ENCODE data around the gene GNB5. TPM values are rescaled to one million over a fixed set of nuclear protein-coding genes. Genes with fewer than 3 reads are reported as not detected.

Gene GNB5
- total RNA-seq, 1 donor from 2014 or later, result 25.6 TPM

DNA sequence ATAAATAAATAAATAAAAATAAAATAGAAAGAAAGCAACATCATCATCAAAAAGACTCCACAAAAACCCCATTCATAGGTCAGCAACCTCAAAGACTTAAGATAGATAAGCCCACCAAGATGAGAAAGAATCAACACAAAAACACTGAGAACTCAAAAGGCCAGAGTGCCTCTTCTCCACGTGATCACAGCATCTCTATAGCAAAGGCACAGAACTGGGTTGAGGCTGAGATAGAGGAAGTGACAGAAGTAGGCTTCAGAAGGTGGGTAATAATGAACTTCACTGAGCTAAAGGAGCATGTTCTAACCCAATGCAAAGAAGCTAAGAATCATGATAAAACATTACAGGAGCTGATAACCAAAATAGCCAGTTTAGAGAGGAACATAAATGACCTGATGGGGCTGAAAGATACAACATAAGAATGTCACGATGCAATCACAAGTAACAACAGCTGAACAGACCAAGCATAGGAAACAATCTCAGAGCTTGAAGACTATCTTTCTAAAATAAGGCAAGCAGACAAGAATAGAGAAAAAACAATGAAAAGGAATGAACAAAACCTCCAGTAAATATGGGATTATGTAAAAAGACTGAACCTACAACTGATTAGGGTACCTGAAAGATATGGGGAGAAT lies 26.4 kb downstream of the GNB5 start:
- no peak overlapping the region for H2AFZ ChIP-seq (ENCODE audit: low read depth, low read length)
- H4K20me1 ChIP-seq (ENCODE audit: insufficient read depth, low read length), result peaks cover 3% of the 10 kb centered on the region
- H3K79me2 ChIP-seq (ENCODE audit: insufficient read depth, low read length), result no peaks in the 10 kb centered on the region
- H3K4me3 ChIP-seq (ENCODE audit: insufficient read depth, low read depth, low read length), result no peak overlapping the region
- H3K4me1 Mint-ChIP-seq (ENCODE audit: low read depth, unreplicated experiment), result peaks cover 19% of the 10 kb centered on the region
- DNase-seq (ENCODE audit: low read depth) (no peak), FAIRE-seq (no peak)
- H3K9me3 Mint-ChIP-seq (ENCODE audit: unreplicated experiment), result no peaks in the 10 kb centered on the region
- H3K27me3 ChIP-seq (ENCODE audit: insufficient read depth, low read length), result no peaks in the 10 kb centered on the region
- H3K4me1 ChIP-seq (ENCODE audit: insufficient read depth, low read length), result peaks cover 7% of the 10 kb centered on the region
- peak overlapping the region; percentile 12 for H3K27ac Mint-ChIP-seq (ENCODE audit: unreplicated experiment)
- H3K9me3 ChIP-seq (ENCODE audit: insufficient read depth, low read depth, low read length), result no peaks in the 10 kb centered on the region
- H3K27ac ChIP-seq (ENCODE audit: low read depth, low read length), result no peak overlapping the region
- no peak overlapping the region for H3K4me3 Mint-ChIP-seq (ENCODE audit: unreplicated experiment)
- H3K4me2 ChIP-seq (ENCODE audit: low read length), result no peak overlapping the region
- no peaks in the 10 kb centered on the region for H3K36me3 ChIP-seq (ENCODE audit: insufficient read depth, low read length)
- no peak for TF ChIP-seq EZH2 (IDR thresholded peaks at IDR 0.05; ENCODE audit: insufficient read depth, low read length)
- TF ChIP-seq, protein P1, sequence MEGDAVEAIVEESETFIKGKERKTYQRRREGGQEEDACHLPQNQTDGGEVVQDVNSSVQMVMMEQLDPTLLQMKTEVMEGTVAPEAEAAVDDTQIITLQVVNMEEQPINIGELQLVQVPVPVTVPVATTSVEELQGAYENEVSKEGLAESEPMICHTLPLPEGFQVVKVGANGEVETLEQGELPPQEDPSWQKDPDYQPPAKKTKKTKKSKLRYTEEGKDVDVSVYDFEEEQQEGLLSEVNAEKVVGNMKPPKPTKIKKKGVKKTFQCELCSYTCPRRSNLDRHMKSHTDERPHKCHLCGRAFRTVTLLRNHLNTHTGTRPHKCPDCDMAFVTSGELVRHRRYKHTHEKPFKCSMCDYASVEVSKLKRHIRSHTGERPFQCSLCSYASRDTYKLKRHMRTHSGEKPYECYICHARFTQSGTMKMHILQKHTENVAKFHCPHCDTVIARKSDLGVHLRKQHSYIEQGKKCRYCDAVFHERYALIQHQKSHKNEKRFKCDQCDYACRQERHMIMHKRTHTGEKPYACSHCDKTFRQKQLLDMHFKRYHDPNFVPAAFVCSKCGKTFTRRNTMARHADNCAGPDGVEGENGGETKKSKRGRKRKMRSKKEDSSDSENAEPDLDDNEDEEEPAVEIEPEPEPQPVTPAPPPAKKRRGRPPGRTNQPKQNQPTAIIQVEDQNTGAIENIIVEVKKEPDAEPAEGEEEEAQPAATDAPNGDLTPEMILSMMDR (IDR thresholded peaks at IDR 0.05; ENCODE audit: insufficient read depth, low read depth, low read length), result no peak
- no peak overlapping the region for H3K9ac ChIP-seq (ENCODE audit: low read length)
- H3K36me3 Mint-ChIP-seq (ENCODE audit: low read depth, unreplicated experiment), result peaks cover 10% of the 10 kb centered on the region
- H3K27me3 Mint-ChIP-seq (ENCODE audit: low read depth, unreplicated experiment), result no peaks in the 10 kb centered on the region

DNA sequence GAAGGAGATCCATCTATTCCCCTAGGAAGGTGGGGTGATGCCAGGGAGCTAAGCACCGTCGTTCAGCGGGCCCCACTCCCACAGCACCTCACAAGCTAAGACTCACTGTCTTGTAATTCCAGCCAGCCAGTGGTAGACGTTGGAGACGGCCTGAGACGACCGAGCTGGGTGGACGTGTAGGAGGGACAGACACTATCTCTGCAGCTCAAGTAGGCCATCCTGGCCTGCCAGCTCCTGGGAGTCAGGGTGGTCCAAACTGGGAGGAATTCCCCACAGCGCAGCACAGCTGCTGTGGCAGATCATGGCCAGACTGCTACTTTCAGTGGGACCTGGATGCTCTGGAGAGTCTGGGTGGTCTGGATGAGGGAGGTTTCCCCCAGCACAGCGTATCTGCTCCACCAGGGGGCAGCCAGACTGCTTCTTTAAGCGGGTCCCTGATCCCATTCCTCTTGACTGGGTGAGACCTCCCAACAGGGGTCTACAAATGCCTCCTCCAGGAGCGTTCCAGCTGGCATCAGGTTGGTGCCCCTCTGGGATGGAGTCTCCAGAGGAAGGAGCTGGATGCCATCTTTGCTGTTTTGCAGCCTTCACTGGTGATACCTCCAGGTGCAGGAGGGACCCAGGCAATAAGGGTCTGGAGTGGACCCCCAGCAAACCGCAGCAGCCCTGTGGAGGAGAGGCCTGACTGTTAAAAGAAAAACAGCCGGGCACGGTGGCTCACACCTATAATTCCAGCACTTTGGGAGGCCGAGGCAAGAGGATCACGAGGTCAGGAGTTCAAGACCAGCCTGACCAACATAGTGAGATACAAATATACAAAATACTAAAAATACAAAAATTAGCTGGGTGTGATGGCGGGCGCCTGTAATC lies 27.6 kb downstream of the GNB5 start:
- Mint-ChIP-seq H3K27me3 (ENCODE audit: low read depth, unreplicated experiment) (no peaks in the 10 kb centered on the region), H3K4me1 (ENCODE audit: low read depth, unreplicated experiment) (peaks cover 19% of the 10 kb centered on the region), H3K27ac (ENCODE audit: unreplicated experiment) (no peak overlapping the region), H3K9me3 (ENCODE audit: unreplicated experiment) (no peaks in the 10 kb centered on the region), H3K36me3 (ENCODE audit: low read depth, unreplicated experiment) (peaks cover 12% of the 10 kb centered on the region), H3K4me3 (ENCODE audit: unreplicated experiment) (peak overlapping the region; percentile 52)
- H3K79me2 ChIP-seq (ENCODE audit: insufficient read depth, low read length), result no peaks in the 10 kb centered on the region
- H3K4me2 ChIP-seq (ENCODE audit: low read length), result no peak overlapping the region
- H3K4me3 ChIP-seq (ENCODE audit: insufficient read depth, low read depth, low read length), result no peak overlapping the region
- peaks cover 3% of the 10 kb centered on the region for H4K20me1 ChIP-seq (ENCODE audit: insufficient read depth, low read length)
- peaks cover 7% of the 10 kb centered on the region for H3K4me1 ChIP-seq (ENCODE audit: insufficient read depth, low read length)
- H3K9me3 ChIP-seq (ENCODE audit: insufficient read depth, low read depth, low read length), result no peaks in the 10 kb centered on the region
- H3K27ac ChIP-seq (ENCODE audit: low read depth, low read length), result no peak overlapping the region
- no peaks in the 10 kb centered on the region for H3K36me3 ChIP-seq (ENCODE audit: insufficient read depth, low read length)
- DNase-seq (ENCODE audit: low read depth) (no peak), FAIRE-seq (no peak)
- H3K27me3 ChIP-seq (ENCODE audit: insufficient read depth, low read length), result no peaks in the 10 kb centered on the region
- H3K9ac ChIP-seq (ENCODE audit: low read length), result no peak overlapping the region
- TF ChIP-seq, protein P1 (IDR thresholded peaks at IDR 0.05; ENCODE audit: insufficient read depth, low read depth, low read length), result no peak
- no peak overlapping the region for H2AFZ ChIP-seq (ENCODE audit: low read depth, low read length)

DNA sequence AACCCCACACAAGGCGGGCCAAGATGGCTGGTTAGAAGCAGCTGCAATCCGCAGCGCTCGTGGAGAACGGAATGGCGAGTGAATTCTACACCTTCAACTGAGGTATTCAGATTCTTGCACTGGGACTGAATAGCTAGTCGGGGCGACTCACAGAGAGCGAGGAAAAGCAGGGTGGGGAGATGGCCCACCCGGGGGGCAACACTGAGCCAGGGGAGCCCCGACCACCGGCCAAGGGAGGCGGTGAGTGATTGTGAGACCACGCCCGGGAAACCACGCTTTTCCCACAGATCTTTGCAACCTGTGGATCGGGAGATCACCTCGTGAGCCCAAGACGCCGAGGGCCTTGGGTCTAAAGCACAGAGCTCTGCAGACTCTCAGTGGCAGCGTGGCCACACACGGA lies 28.3 kb downstream of the GNB5 start:
- FAIRE-seq, result no peak
- H3K36me3 ChIP-seq (ENCODE audit: insufficient read depth, low read length), result no peaks in the 10 kb centered on the region
- no peak overlapping the region for H3K27ac ChIP-seq (ENCODE audit: low read depth, low read length)

More for the DNA sequence above, 28.3 kb downstream of the GNB5 start:
- no peaks in the 10 kb centered on the region for H3K27me3 Mint-ChIP-seq (ENCODE audit: low read depth, unreplicated experiment)
- peaks cover 7% of the 10 kb centered on the region for H3K4me1 ChIP-seq (ENCODE audit: insufficient read depth, low read length)
- no peaks in the 10 kb centered on the region for H3K79me2 ChIP-seq (ENCODE audit: insufficient read depth, low read length)
- no peak overlapping the region for H3K4me3 ChIP-seq (ENCODE audit: insufficient read depth, low read depth, low read length)
- H3K4me3 Mint-ChIP-seq (ENCODE audit: unreplicated experiment), result no peak overlapping the region
- no peak overlapping the region for H3K27ac Mint-ChIP-seq (ENCODE audit: unreplicated experiment)
- DNase-seq (ENCODE audit: low read depth), result no peak
- no peaks in the 10 kb centered on the region for H3K9me3 ChIP-seq (ENCODE audit: insufficient read depth, low read depth, low read length)
- peaks cover 19% of the 10 kb centered on the region for H3K4me1 Mint-ChIP-seq (ENCODE audit: low read depth, unreplicated experiment)
- peak overlapping the region; percentile 10 for H3K4me2 ChIP-seq (ENCODE audit: low read length)
- no peak overlapping the region for H3K9ac ChIP-seq (ENCODE audit: low read length)
- H2AFZ ChIP-seq (ENCODE audit: low read depth, low read length), result no peak overlapping the region
- H3K9me3 Mint-ChIP-seq (ENCODE audit: unreplicated experiment), result no peaks in the 10 kb centered on the region
- TF ChIP-seq EZH2 (IDR thresholded peaks at IDR 0.05; ENCODE audit: insufficient read depth, low read length), result no peak
- TF ChIP-seq, protein P1 (IDR thresholded peaks at IDR 0.05; ENCODE audit: insufficient read depth, low read depth, low read length), result no peak
- H3K27me3 ChIP-seq (ENCODE audit: insufficient read depth, low read length), result no peaks in the 10 kb centered on the region
- H3K36me3 Mint-ChIP-seq (ENCODE audit: low read depth, unreplicated experiment), result peaks cover 12% of the 10 kb centered on the region
- H4K20me1 ChIP-seq (ENCODE audit: insufficient read depth, low read length), result peaks cover under 1% of the 10 kb centered on the region
